HG03354 (cell line): ENCODE measurements around the gene DMRTC1.
"Not testable (repeated sequence)": the region's sequence is repeated elsewhere in the genome, so short reads cannot be mapped to it uniquely, and the experiment has no call there.

ENCODE experiments used
- ATAC-seq: cut with Tn5 transposase; IDR thresholded peaks from one replicate; pipeline ENCODE4 v1.9.1; 2021; ENCODE audit warnings: mild to moderate bottlenecking; ENCODE audit not compliant: unreplicated experiment, poor library complexity, severe bottlenecking

Gene DMRTC1, protein sequence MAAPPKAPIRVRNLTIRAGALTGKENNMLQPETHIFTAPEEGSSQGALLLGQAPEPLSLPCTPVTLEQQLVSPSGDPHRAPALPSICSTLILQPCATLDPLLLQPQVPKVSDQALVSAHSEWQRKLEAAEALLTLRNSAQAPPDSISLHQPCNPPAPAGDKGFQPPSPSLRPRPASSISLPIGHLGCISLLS

DNA sequence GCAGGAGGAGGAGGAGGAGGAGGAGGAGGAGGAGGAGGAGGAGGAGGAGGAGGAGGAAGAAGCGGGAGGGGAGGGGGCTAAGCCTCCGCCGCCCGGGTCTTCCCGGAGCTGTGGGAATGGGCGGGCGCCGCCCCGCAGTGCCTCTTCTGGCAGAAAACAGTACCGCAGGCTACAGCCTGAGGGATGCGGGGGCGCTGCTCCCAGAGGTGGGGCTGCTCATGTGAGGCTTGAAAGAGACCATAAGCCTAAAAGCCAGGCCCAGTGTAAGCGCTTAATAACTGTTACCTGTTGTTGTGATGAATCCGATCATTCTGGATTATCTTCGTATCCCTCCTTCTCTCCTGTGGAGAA is at the start of gene DMRTC1:
Gene DMRTC1 (minus strand): TSS at position 19 of the 351 bp plus-strand sequence. CDS start 68,143 bp downstream, outside the sequence.
- peak; percentile 80 for ATAC-seq

DNA sequence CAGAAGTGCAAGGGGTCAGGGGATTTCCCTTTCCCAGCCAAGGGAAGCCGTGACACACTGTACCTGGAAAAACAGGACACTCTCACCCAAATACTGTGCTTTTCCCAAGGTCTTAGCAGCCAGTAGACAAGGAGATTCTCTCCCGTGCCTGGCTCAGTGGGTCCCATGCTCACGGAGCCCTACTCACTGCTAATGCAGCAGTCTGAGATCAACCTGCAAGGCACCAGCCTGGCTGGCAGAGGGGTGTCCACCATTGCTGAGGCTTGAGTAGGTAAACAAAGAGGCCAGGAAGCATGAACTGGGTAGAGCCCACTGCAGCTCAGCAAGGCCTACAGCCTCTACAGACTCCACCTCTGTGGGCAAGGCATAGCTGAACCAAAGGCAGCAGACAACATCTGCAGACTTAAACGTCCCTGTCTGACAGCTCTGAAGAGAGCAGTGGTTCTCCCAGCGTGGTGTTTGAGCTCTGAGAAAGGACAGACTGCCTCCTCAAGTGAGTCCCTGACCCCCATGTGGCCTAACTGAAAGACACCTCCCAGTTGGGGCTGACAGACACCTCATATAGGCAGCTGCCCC is 37.3 kb upstream of the DMRTC1 start:
- ATAC-seq: not testable (repeated sequence)

DNA sequence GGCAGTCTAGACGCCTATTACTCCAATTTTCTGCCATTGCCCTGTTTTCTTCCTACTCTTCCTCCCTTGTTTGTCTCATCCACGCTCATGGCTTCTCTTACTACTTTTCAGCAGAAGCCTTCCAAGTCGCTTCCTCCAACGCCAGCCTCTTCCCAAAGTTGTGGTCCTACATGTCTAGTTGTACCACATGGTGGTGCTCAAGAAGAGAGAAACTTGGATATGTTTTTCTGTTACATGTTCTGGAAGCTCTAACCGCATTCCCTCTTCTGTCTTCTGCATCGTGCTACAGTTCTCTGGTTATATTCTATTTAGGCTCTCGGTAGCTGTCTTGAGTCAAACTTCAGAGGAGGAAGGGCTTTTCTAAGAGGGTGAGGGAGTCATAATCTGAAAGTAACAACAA is 31.2 kb upstream of the DMRTC1 start:
- ATAC-seq: not testable (repeated sequence)

DNA sequence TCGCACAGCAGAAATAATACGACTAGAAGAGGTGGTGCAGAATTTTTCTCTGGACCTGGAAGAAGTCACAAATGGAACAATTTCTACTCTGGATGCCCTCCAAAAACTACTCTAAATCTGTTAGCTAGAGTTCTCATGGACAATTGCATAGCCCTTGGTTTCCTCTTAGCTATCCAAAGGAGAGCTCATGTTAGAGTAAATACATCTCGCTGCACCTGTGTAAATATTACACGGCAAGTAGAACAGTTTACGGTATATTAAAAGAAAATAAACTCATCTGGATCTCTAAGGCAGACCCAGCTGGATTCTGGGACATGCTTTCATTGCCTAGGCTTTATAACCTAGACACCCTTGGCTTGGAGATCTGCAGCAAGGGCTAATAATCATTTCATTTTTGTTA is 28.2 kb upstream of the DMRTC1 start:
- ATAC-seq: not testable (repeated sequence)

DNA sequence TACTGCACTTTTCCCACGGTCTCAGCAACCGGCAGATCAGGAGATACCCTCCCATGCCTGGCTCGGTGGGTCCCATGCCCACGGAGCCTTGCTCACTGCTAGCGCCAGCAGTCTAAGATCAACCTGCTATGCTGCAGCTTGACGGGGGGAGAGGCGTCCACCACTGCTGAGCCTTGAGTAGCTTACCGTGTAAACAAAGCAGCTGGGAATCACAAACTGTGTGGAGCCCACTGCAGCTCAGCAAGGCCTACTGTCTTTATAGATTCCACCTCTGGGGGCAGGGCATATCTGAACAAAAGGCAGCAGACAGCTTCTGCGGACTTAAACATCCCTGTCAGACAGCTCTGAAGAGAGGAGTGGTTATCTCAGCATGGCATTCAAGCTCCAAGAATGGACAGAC is 16.3 kb upstream of the DMRTC1 start:
- not testable (repeated sequence) for ATAC-seq

DNA sequence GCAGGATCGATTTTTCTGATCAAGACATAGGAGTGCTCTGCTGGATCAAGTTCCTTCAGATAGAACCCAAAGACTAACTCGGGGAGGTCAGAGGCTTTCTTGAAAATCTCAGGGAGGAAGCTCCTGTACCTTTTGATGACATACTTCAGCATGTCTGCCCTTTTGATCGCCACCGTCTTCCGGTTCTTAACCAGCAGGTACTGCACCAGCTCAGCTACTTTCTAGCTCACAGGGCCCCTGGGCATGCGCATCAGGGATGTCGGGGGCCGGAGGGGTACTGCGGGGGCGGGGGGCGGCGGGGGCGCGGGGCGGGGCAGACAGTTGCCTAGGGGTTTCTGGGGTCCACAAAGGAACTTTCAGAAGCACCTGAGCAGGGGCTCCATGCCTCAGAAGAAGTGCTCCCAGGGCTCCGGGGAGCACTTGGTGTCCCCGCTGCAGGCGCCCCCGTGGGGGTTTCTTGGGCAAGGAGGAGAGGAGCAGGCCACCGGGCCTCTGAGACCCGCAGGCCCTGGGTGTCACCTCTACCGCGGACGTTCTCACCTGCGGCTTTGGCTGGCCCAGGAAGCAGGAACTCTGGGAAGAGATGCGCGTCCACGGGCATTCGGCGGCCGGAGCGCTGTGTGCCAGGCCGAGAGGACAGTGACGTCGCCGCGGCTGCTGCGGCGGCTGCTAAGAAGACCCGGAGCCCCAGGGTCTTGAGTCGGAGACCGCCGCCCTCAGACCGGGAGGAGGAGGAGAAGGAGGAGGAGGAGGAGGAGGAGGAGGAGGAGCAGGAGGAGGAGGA is 410 bp downstream of the DMRTC1 start:
- ATAC-seq: peak; percentile 74

DNA sequence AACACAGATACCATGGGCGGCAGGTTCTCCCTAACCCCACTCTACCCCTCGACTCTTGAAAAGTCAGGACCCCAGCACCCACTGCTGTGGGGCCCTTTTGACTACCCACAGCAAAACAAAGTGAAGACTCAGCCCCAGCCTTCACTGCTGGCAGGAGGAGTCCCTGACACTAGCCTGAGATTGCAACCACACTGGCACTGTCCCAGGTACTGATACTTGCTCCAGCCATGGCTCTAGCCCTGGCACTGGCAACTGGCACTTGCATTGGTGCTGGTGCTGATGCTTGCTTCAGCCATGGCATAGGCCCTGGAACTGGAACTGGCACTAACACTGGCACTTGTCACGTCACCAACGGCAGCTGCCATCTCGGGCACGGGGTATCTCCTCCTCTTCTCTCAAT is 1.4 kb downstream of the DMRTC1 start:
- ATAC-seq: not testable (repeated sequence)

DNA sequence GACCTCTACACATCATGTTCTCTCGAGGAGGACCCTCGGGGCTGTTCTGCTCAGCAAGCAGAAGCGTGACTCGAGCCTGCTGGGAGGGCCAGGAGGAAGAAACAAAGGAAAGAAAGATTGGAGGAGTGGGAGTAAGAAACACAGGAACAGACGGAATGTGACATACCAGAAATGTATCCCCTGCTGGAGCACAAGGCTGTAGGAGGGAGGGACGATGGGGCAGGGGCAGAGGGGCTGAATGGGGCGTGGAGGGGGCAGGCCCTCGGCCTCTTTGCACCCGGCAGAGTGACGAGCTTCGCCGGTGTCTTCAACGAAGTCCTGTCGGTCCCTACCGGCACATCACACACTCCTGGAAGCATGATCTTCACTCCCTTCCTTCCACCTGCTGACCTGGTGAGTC is 5.7 kb downstream of the DMRTC1 start, which contains the start of gene FAM236A:
Gene FAM236A (plus strand): TSS at position 301 of the 400 bp plus-strand sequence. CDS start 57 bp downstream, at position 358.
- not testable (repeated sequence) for ATAC-seq

DNA sequence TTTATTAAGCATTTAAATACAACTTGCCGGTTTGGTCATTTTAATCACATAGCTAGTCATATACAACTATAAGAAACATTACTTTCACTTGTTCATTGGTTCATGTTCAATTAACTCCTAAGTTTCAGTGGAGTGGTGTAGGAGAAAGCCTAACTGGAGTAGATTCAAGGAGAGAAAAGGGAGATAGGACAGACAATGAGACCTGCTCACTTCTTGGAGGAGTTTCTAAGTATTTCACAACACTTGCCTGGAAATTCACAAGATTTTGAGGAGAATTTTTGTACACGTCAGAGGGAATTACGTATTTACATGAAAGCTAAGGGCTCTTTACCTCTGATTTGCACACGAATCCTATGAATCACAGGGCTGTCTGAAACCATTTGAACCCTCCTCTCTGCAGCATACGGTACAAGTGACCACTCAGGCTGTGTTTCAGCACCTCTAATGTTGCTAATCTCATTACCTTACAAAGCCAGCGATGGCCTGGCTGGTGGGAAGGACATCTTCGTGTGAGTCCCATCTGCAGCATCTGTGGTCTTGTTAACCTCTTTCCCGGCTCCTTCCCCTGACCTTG is 6.7 kb downstream of the DMRTC1 start:
- ATAC-seq: not testable (repeated sequence)

DNA sequence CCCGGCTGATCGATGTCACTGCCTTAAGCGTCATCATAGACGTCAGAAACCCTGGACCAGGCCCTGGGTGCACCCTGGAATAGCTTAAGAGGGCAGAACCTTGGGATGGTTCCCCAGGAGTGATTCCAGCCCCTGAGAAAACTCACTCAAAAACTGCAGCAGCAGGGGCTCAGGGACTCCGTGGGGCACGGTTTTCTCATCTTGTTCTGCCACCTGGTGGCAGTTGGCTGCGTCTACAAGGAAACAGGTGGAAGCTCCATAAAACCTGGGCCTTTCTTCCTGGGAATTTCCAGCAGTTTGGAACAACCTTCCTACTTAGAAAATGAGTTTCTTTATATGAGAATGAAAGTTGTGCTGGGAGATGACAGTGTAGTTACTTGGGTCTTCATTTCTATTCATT is 7.2 kb downstream of the DMRTC1 start:
- not testable (repeated sequence) for ATAC-seq

DNA sequence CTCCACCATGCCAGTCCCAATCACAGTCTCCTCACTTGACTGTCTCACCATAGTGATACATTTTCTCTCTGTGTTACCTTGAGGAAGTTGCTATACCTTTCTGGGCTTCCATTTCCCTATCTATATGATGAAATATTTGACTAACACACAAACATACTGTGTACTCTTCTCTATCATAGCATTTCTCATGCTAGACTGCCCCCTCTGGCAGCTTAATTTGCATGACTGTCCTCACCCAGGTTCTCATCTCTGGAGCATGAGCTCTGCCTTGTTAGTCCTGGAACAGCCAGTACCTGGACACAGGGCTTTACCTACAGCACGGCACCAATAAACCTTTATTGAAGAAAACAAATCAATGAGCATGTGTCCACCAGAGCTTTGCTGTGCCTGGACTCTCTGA is 11.4 kb downstream of the DMRTC1 start:
- ATAC-seq: not testable (repeated sequence)

DNA sequence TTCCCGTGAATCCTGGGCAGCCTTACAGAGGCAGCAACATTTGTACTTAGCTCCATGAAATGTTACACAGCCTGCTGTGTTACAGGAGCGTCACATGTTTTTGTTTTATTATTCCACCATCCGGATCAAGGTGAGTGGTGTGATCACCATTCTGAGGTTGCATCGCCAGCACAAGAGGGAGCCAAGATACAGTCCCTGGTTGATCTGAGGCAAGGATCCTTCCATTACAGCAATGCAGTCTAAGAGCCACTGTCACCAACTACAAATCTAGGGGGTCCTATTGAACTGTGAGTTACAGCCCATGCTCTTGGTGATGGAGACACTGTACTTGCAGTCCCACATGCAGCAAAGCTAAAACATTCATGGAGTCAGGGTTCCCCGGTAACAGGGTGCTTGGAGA is 27.5 kb downstream of the DMRTC1 start:
- ATAC-seq: not testable (repeated sequence)

DNA sequence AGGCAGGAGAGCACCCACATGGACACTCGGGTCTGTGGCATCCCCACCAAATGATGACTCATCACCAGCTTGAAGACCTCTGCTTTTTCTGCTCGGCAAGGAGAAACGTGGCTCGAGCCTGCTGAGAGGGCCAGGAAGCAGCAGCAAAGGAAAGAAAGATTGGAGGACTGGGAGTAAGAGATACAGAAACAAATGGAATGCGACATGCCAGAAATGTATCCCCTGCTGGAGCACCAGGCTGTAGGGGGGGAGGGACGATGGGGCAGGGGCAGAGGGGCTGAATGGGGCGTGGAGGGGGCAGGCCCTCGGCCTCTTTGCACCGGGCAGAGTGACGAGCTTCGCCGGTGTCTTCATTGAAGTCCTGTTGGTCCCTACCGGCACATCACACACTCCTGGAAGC is 31.3 kb downstream of the DMRTC1 start, which contains the start of gene FAM236C:
Gene FAM236C (plus strand): TSS at position 301 of the 400 bp plus-strand sequence. CDS start 100 bp downstream, outside the sequence.
- ATAC-seq: not testable (repeated sequence)

DNA sequence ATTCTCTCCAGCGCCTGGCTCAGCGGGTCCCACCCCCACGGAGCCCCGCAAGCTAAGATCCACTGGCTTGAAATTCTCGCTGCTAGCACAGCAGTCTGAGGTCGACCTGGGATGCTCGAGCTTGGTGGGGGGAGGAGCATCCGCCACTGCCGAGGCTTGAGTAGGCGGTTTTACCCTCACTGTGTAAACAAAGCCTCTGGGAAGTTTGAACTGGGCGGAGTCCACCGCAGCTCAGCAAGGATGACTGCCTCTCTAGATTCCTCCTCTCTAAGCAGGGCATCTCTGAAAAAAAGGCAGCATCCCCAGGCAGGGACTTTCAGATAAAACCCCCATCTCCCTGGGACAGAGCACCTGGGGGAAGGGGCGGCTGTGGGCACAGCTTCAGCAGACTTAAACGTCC is 53.9 kb downstream of the DMRTC1 start:
- ATAC-seq: not testable (repeated sequence)

DNA sequence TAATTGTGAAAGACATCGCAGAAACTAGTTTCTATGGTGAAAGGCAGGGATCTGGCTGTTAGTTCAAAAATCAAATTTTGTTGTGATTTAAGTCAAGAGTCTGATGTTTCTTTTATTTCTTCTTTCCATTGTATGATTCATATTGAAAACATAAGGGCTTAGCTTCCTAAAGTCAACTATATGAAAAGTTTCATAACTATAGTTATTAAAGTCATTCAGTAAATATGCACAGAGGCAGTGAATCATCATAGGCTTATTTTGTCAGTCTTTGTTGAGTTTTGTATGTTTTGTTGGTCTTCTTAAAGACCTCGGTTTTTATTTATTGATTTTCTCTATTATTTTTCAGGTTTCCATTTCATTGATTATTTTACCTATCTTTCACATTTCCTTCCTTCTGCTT is 60.7 kb downstream of the DMRTC1 start:
- not testable (repeated sequence) for ATAC-seq

DNA sequence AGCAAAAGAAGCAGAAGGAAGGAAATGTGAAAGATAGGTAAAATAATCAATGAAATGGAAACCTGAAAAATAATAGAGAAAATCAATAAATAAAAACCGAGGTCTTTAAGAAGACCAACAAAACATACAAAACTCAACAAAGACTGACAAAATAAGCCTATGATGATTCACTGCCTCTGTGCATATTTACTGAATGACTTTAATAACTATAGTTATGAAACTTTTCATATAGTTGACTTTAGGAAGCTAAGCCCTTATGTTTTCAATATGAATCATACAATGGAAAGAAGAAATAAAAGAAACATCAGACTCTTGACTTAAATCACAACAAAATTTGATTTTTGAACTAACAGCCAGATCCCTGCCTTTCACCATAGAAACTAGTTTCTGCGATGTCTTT is 106.1 kb downstream of the DMRTC1 start:
- not testable (repeated sequence) for ATAC-seq

DNA sequence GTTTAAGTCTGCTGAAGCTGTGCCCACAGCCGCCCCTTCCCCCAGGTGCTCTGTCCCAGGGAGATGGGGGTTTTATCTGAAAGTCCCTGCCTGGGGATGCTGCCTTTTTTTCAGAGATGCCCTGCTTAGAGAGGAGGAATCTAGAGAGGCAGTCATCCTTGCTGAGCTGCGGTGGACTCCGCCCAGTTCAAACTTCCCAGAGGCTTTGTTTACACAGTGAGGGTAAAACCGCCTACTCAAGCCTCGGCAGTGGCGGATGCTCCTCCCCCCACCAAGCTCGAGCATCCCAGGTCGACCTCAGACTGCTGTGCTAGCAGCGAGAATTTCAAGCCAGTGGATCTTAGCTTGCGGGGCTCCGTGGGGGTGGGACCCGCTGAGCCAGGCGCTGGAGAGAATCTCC is 112.9 kb downstream of the DMRTC1 start:
- not testable (repeated sequence) for ATAC-seq
